Fibroblast of mammary gland (primary cell): ENCODE results near the gene OVCH1.

ENCODE experiments used
- DNase-seq: peaks from one replicate; pipeline ENCODE4 v3.0.0-alpha.2; 2010; ENCODE audit warnings: low read depth
- H3K4me3 ChIP-seq: 2 replicates; pipeline ENCODE4 v1.5.1; 2011; ENCODE audit warnings: low read depth, mild to moderate bottlenecking, low read length, moderate library complexity; ENCODE audit not compliant: control insufficient read depth
- CTCF ChIP-seq: conservative IDR thresholded peaks from 2 replicates; pipeline ENCODE4 v1.5.1; 2011; ENCODE audit warnings: low read depth, low read length, inconsistent platforms; ENCODE audit not compliant: control insufficient read depth, insufficient read depth

The OVCH1 gene

DNA sequence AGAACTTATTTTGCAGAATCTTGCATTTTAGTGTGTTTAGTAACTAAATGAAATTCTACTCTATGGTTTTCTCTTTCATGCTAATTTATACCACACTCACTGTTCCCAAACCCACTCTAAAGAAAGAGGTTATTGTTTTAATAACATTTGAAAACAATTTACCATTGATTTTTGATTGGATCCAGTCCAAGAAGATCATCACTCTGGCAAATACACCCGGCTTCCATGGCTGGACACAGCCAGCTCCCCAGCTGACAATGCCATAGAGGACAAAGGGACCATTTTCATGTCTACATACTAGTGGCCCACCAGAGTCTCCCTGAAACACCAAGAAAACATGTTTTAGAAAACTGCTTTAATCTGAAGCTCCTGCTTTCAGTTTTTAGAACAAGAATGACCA, 42.4 kb downstream of the OVCH1 start:
- no peak for TF ChIP-seq CTCF
- H3K4me3 ChIP-seq: no peak overlapping the region
- DNase-seq: no peak

DNA sequence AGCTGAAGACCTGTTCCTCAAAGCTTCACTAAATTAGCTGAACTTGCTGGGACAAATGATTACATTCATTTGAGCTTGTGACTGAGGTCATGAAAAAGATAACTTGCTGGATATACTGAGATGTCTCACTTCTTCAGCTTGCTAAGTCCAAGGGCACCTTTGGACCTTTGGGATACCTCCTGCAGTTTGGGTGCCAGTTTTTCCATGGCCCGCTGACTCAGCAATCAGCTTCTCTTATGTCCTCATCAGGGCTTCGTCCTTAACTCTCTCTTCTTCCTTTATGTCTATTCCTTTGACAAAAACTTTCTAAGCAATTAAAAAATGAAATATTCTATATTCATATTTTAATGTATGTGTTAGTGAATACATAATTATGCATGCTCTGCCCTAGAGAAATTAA, 45.6 kb downstream of the OVCH1 start:
- no peak for DNase-seq
- no peak overlapping the region for H3K4me3 ChIP-seq
- TF ChIP-seq CTCF: no peak

DNA sequence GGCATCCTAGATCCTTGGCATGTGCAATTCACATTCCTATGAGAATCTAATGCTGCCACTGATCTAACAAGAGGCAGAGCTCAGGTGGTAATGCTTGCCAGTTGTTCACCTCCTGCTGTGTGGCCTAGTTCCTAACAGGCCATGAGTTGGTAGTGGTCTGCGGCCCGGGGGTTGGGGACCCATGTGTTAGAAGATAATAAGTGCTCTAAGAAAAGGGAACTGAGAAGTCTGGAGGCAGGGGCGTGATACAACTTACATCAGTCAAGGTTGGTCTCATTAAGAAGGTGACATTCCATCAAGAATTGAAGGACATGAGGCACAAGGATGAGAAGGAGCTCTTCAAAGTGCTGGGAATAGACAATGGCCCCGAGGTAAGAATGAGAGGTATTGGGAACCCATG, 49.3 kb downstream of the OVCH1 start:
- no peak overlapping the region for H3K4me3 ChIP-seq
- no peak for TF ChIP-seq CTCF
- DNase-seq: no peak

DNA sequence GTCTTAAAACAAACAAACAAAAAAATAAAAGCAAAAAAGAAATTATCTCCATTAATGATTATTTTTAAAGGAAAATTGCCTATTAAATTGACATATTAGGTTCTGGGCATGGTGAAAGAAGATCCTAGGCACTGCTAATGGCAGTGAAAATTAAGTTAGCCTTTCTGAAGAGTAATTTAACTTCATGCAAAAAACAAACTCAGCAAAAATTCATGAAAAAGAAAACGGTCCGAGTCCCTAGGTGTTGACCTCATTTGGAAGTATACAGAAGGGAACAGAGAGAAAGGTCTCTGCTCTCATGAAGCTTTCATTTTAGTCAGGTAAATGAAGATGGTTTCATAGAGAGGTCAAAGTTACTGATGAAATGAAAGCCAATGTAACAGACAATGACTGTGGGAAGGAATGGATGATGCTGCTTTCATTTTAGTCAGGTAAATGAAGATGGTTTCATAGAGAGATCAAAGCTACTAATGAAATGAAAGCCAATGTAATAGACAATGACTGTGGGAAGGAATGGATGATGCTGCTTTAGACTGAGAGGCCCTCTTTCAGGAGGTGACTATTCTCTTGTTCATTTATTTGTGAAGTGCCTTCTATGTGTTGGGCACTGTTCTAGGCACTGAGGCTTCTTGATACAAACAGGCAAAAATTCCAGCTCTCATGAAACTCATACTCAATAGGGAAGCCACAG, 50.1 kb downstream of the OVCH1 start:
- no peak for TF ChIP-seq CTCF
- H3K4me3 ChIP-seq: no peak overlapping the region
- no peak for DNase-seq

GRCh38 chr12:29439506-29439905, 58.0 kb downstream of the OVCH1 start:
- DNase-seq: no peak
- no peak overlapping the region for H3K4me3 ChIP-seq
- no peak for TF ChIP-seq CTCF

- no peak overlapping the region for H3K4me3 ChIP-seq
- TF ChIP-seq CTCF: no peak
- DNase-seq: no peak
Measured at GRCh38 chr12:29438752-29439408, 58.6 kb downstream of the OVCH1 start.
